SK-N-SH (cell line): Measurements from ENCODE around the gene IQGAP1. TPM values are rescaled to one million over a fixed set of nuclear protein-coding genes. Genes with fewer than 3 reads are reported as not detected.

Source experiments
- CTCF ChIA-PET: fragments of 300-600, 350-600 bp; formaldehyde crosslinking; extraction: SDS; loops from one replicate; lab custom pipeline; 2021; lab: Yijun Ruan, JAX
- POLR2A ChIA-PET: fragments of 350-600 bp; sonication (Branson Sonifier 250); formaldehyde crosslinking; extraction: SDS; loops from one replicate; lab custom pipeline; 2020; ENCODE audit warnings: antibody characterized with exemption, inconsistent platforms; lab: Yijun Ruan, JAX
- DNase-seq: peaks from one replicate; pipeline ENCODE4 v3.0.0; 2012
- H2AFZ ChIP-seq: fragments of 200-600 bp; sonication (generic); 2 replicates; pipeline ENCODE4 v1.8.1; 2016; ENCODE audit warnings: antibody characterized with exemption, mild to moderate bottlenecking, low read depth
- H3F3A ChIP-seq: fragments of 200-600 bp; sonication (generic); replicated peaks from 2 replicates; pipeline ENCODE3; 2016; ENCODE audit warnings: antibody characterized with exemption, mild to moderate bottlenecking; ENCODE audit not compliant: insufficient read depth
- H3K27ac ChIP-seq, 2 experiments: fragments of 200-500 bp in 1 of 2; fragments of 200-600 bp in 1 of 2; sonication (Bioruptor generic) in 1 of 2; sonication (generic), shearing (Covaris generic) in 1 of 2; 2 replicates each; pipeline versions ENCODE4 v1.5.1 to v1.6.1; 2014 to 2016; ENCODE audit warnings: low read depth in 2 of 2, inconsistent platforms in 1 of 2, low read length in 1 of 2, mild to moderate bottlenecking in 1 of 2, mixed read lengths in 1 of 2
- H3K27me3 ChIP-seq: fragments of 200-600 bp; sonication (generic), shearing (Covaris generic); 2 replicates; pipeline ENCODE4 v1.6.1; 2016; ENCODE audit warnings: mixed run types; ENCODE audit not compliant: insufficient read depth
- H3K36me3 ChIP-seq, 2 experiments: fragments of 200-500 bp in 1 of 2; fragments of 200-600 bp in 1 of 2; sonication (Bioruptor generic) in 1 of 2; sonication (generic) in 1 of 2; replicated peaks in 1 of 2; 2 replicates each; pipeline versions ENCODE3 to v1.5.1; 2014 to 2016; ENCODE audit warnings: low read length in 1 of 2, mild to moderate bottlenecking in 1 of 2; ENCODE audit not compliant: insufficient read depth in 2 of 2, control insufficient read depth in 1 of 2
- H3K4me1 ChIP-seq, 2 experiments: fragments of 200-500 bp in 1 of 2; fragments of 200-600 bp in 1 of 2; sonication (Bioruptor generic) in 1 of 2; sonication (generic), shearing (Covaris generic) in 1 of 2; 2 replicates each; pipeline versions ENCODE4 v1.5.1 to v1.6.1; 2014 to 2016; ENCODE audit warnings: low read depth in 1 of 2, low read length in 1 of 2, mixed run types in 1 of 2; ENCODE audit not compliant: insufficient read depth in 2 of 2, control insufficient read depth in 1 of 2
- H3K4me2 ChIP-seq: fragments of 200-600 bp; sonication (generic), shearing (Covaris generic); 2 replicates; pipeline ENCODE4 v1.6.1; 2017; ENCODE audit warnings: mixed run types
- H3K4me3 ChIP-seq, 2 experiments: fragments of 200-500 bp in 1 of 2; fragments of 200-600 bp in 1 of 2; sonication (Bioruptor generic) in 1 of 2; sonication (generic), shearing (Covaris generic) in 1 of 2; 2 replicates each; pipeline versions ENCODE4 v1.5.1 to v1.8.1; 2014 to 2016; ENCODE audit warnings: low read depth in 2 of 2, inconsistent platforms in 1 of 2, low read length in 1 of 2, mild to moderate bottlenecking in 1 of 2, mixed read lengths in 1 of 2, moderate library complexity in 1 of 2
- H3K79me2 ChIP-seq: fragments of 200-600 bp; sonication (generic); 2 replicates; pipeline ENCODE4 v1.8.1; 2017; ENCODE audit warnings: mild to moderate bottlenecking; ENCODE audit not compliant: insufficient read depth
- H3K9ac ChIP-seq: fragments of 200-600 bp; sonication (generic); 2 replicates; pipeline ENCODE4 v1.6.1; 2017; ENCODE audit warnings: mixed run types
- H3K9me2 ChIP-seq: fragments of 200-600 bp; sonication (generic); 2 replicates; pipeline ENCODE4 v1.6.1; 2017; ENCODE audit warnings: mixed run types
- H3K9me3 ChIP-seq: fragments of 200-600 bp; sonication (generic); 2 replicates; pipeline ENCODE4 v1.6.1; 2017; ENCODE audit warnings: mixed run types, mild to moderate bottlenecking, moderate library complexity
- H4K20me1 ChIP-seq: fragments of 200-600 bp; sonication (generic); 2 replicates; pipeline ENCODE4 v1.6.1; 2017; ENCODE audit warnings: mild to moderate bottlenecking, mixed run types; ENCODE audit not compliant: insufficient read depth
- CHD2 ChIP-seq: fragments of 150-350 bp; IDR thresholded peaks from 2 replicates; pipeline ENCODE4 v1.6.1; 2018; ENCODE audit warnings: low read length; ENCODE audit not compliant: partially characterized antibody
- CTCF ChIP-seq: fragments of 200-600 bp; sonication (generic); IDR thresholded peaks from 2 replicates; pipeline ENCODE4 v1.6.1; 2017; ENCODE audit warnings: antibody characterized with exemption, mild to moderate bottlenecking, moderate library complexity
- ELF1 ChIP-seq: IDR thresholded peaks from 2 replicates; pipeline ENCODE4 v1.4.0; 2012
- EP300 ChIP-seq, 2 experiments: IDR thresholded peaks; 2 replicates each; pipeline versions ENCODE4 v1.4.0 to v1.6.1; 2012; ENCODE audit warnings: borderline replicate concordance in 1 of 2, low read depth in 1 of 2, low read length in 1 of 2
- EZH2phosphoT487 ChIP-seq: fragments of 200-600 bp; sonication (generic); IDR thresholded peaks from 2 replicates; pipeline ENCODE4 v1.6.1; 2017; ENCODE audit warnings: low read depth, mixed run types, mild to moderate bottlenecking, antibody characterized with exemption, moderate library complexity, borderline replicate concordance
- FOXJ3 ChIP-seq: sonication (generic); formaldehyde crosslinking; IDR thresholded peaks from 2 replicates; pipeline ENCODE4 v1.5.1; 2020; ENCODE audit warnings: mild to moderate bottlenecking, missing genetic modification reagents
- FOXM1 ChIP-seq: IDR thresholded peaks from 2 replicates; pipeline ENCODE4 v1.4.0; 2012; ENCODE audit warnings: low read depth, mild to moderate bottlenecking
- GABPA ChIP-seq: IDR thresholded peaks from 2 replicates; pipeline ENCODE4 v1.4.0; 2012; ENCODE audit warnings: low read depth, mild to moderate bottlenecking
- IRF3 ChIP-seq: fragments of 150-350 bp; IDR thresholded peaks from 2 replicates; pipeline ENCODE4 v1.6.1; 2016; ENCODE audit warnings: mild to moderate bottlenecking, low read depth, low read length
- JUND ChIP-seq: IDR thresholded peaks from 2 replicates; pipeline ENCODE4 v1.4.0; 2012
- MEF2A ChIP-seq: IDR thresholded peaks from 2 replicates; pipeline ENCODE4 v1.4.0; 2012; ENCODE audit warnings: low read depth, borderline replicate concordance
- MXI1 ChIP-seq: IDR thresholded peaks from 2 replicates; pipeline ENCODE4 v1.6.1; 2012; ENCODE audit warnings: mild to moderate bottlenecking, low read depth, low read length, improper control_type of control experiment
- NFIC ChIP-seq: IDR thresholded peaks from 2 replicates; pipeline ENCODE4 v1.4.0; 2012; ENCODE audit warnings: borderline replicate concordance
- NRF1 ChIP-seq: IDR thresholded peaks from 2 replicates; pipeline ENCODE4 v1.6.1; 2012; ENCODE audit warnings: low read depth, mild to moderate bottlenecking, low read length
- PBX3 ChIP-seq: IDR thresholded peaks from 2 replicates; pipeline ENCODE4; 2012
- POLR2AphosphoS5 ChIP-seq: IDR thresholded peaks from 2 replicates; pipeline ENCODE4 v1.6.1; 2012; ENCODE audit warnings: low read depth, low read length
- RCOR1 ChIP-seq: fragments of 150-350 bp; IDR thresholded peaks from 2 replicates; pipeline ENCODE4 v1.6.1; 2017; ENCODE audit warnings: antibody characterized with exemption, low read length
- REST ChIP-seq: IDR thresholded peaks from 2 replicates; pipeline ENCODE4 v1.6.1; 2012; ENCODE audit warnings: mild to moderate bottlenecking, low read depth, low read length, moderate library complexity
- RXRA ChIP-seq: IDR thresholded peaks from 2 replicates; pipeline ENCODE4 v1.4.0; 2012; ENCODE audit warnings: low read depth, mild to moderate bottlenecking, borderline replicate concordance
- SIN3A ChIP-seq: IDR thresholded peaks from 2 replicates; pipeline ENCODE4 v1.6.1; 2012; ENCODE audit warnings: low read depth, mild to moderate bottlenecking, low read length, moderate library complexity, borderline replicate concordance
- SMC3 ChIP-seq: IDR thresholded peaks from 2 replicates; pipeline ENCODE4 v1.6.1; 2012; ENCODE audit warnings: low read depth, low read length, improper control_type of control experiment
- TAF1 ChIP-seq: IDR thresholded peaks from 2 replicates; pipeline ENCODE4 v1.6.1; 2012; ENCODE audit warnings: low read depth, mild to moderate bottlenecking, low read length, moderate library complexity, borderline replicate concordance
- TCF12 ChIP-seq: IDR thresholded peaks from 2 replicates; pipeline ENCODE4 v1.4.0; 2012
- TEAD4 ChIP-seq: IDR thresholded peaks from 2 replicates; pipeline ENCODE4 v1.4.0; 2012; ENCODE audit warnings: mild to moderate bottlenecking, borderline replicate concordance; ENCODE audit not compliant: insufficient read depth
- USF1 ChIP-seq: IDR thresholded peaks from 2 replicates; pipeline ENCODE4 v1.4.0; 2012; ENCODE audit warnings: low read depth, borderline replicate concordance
- USF2 ChIP-seq: fragments of 150-350 bp; IDR thresholded peaks from 2 replicates; pipeline ENCODE4 v1.6.1; 2017; ENCODE audit warnings: antibody characterized with exemption, low read length, low read depth, borderline replicate concordance
- polyA plus RNA-seq, 3 experiments: library from polyadenylated mRNA; depleted of rRNA; stranded (reverse); fragments of >200 nt; gene quantifications; 2 replicates each; pipeline ENCODE4 v1.2.3, GENCODE V29; 2012

The IQGAP1 gene
- polyA plus RNA-seq, 1 of the 3 experiments (the other 2 are of a cell fraction): 56.5 TPM

- Histone ChIP-seq H4K20me1 (peaks cover 60% of the 10 kb centered on the region), H3K36me3 (peaks cover 0 to 4% of the 10 kb centered on the region in 2 experiments), H3K27me3 (no peaks in the 10 kb centered on the region), H3K9me3 (no peaks in the 10 kb centered on the region), H3F3A (peaks cover 56% of the 10 kb centered on the region), H3K9ac (peak overlapping the region; percentile 66; the same call in 1 of the 2 replicates), H3K4me2 (peak overlapping the region; percentile 70), H3K27ac (peak overlapping the region; percentile 81 to 97), H3K79me2 (peaks cover 98% of the 10 kb centered on the region), H2AFZ (no peak overlapping the region), H3K4me3 (no peak overlapping the region; a peak in 1 of 4 replicates), H3K4me1 (peaks cover 12 to 53% of the 10 kb centered on the region in 2 experiments), H3K9me2 (no peaks in the 10 kb centered on the region)
- ChIA-PET CTCF (interaction anchor here (1.8 to 2.4 kb wide), 2 partner anchors 9 to 82 kb away, joined by 3 to 7 read pairs; no protein-coding TSS in a partner anchor), POLR2A (no interaction called here)
- no peak for DNase-seq
- no peak for TF ChIP-seq CHD2
- TF ChIP-seq EZH2phosphoT487: no peak
- no peak for TF ChIP-seq IRF3
- TF ChIP-seq JUND: peak; percentile 90
- peak; percentile 89 for TF ChIP-seq PBX3
- no peak for TF ChIP-seq RCOR1
- TF ChIP-seq ELF1: no peak
- no peak for TF ChIP-seq FOXJ3 (CRISPR knock-in tag)
- TF ChIP-seq GABPA: no peak
- TF ChIP-seq POLR2AphosphoS5: peak; percentile 56; the same call in 1 of the 2 replicates
- no peak for TF ChIP-seq SMC3
- TF ChIP-seq CTCF: no peak
- TF ChIP-seq NFIC: peak; percentile 77; the same call in 1 of the 2 replicates
- peak; percentile 27 to 76; a peak in 2 of 4 replicates for TF ChIP-seq EP300 (IDR thresholded peaks at IDR 0.05; ENCODE audit: borderline replicate concordance in 1 of 2, low read depth in 1 of 2, low read length in 1 of 2)
- TF ChIP-seq NRF1: no peak
- TF ChIP-seq MXI1: no peak
- peak; percentile 68; the same call in 1 of the 2 replicates for TF ChIP-seq TEAD4
- no peak for TF ChIP-seq FOXM1
- peak; percentile 96 for TF ChIP-seq TCF12
- no peak for TF ChIP-seq TAF1
- no peak for TF ChIP-seq MEF2A
- TF ChIP-seq SIN3A: peak; percentile 70; the same call in 1 of the 2 replicates
- TF ChIP-seq RXRA: peak; percentile 33; the same call in 1 of the 2 replicates
- no peak for TF ChIP-seq USF2
- TF ChIP-seq REST: no peak
- TF ChIP-seq USF1: no peak
These were observed 14.2 kb downstream of the IQGAP1 start for GRCh38 chr15:90402223-90402622.
